ENCODE measurements around the gene MTRR. TPM values are rescaled to one million over a fixed set of nuclear protein-coding genes. Genes with fewer than 3 reads are reported as not detected.

Gene MTRR
- polyA plus RNA-seq, 3 donors, result 18.0 to 25.5 (median 22.1) TPM

DNA sequence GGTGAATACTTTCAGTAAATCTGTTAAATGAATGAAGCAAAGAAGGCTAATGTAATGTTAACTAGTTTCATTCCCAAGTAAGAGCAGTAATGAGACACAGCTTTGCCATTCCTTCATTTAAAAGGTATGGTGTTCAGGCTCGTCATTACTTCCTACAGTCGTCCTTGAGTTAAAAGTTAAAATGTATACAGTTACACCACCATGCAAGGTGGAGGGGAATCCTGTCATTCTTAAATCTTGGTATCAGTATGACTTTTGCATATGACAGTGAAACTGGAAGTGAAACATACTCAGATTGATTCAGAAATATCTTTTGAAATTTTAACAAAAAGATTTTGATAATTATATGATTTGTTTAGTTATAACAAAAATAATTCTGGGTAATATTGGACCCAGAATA, 25.9 kb downstream of the MTRR start:
- DNase-seq, result no peak
- Histone ChIP-seq H3K27me3 (ENCODE audit: control insufficient read depth in 2 of 2, insufficient read depth in 2 of 2, low read length in 2 of 2) (no peaks in the 10 kb centered on the region), H3K4me3 (replicated peaks in 1 of 3; ENCODE audit: low read depth in 2 of 3, low read length in 3 of 3) (no peak overlapping the region), H3K9me3 (replicated peaks in 1 of 2; ENCODE audit: control insufficient read depth in 1 of 2, insufficient read depth in 1 of 2, low read length in 2 of 2) (no peaks in the 10 kb centered on the region), H4K20me1 (ENCODE audit: insufficient read depth, low read length) (no peaks in the 10 kb centered on the region), H3K4me2 (replicated peaks; ENCODE audit: extremely low read depth, low read length, poor library complexity, severe bottlenecking) (no peak overlapping the region), H3K27ac (ENCODE audit: low read depth in 1 of 2, low read length in 2 of 2) (no peak overlapping the region), H3K36me3 (replicated peaks in 1 of 2; ENCODE audit: control insufficient read depth in 1 of 2, insufficient read depth in 2 of 2, low read length in 2 of 2) (peaks cover 89 to 99% of the 10 kb centered on the region in 2 donors), H3K9ac (ENCODE audit: insufficient read depth, low read length, poor library complexity, severe bottlenecking) (no peak overlapping the region), H3K4me1 (ENCODE audit: control insufficient read depth in 1 of 2, insufficient read depth in 2 of 2, low read length in 2 of 2) (no peaks in the 10 kb centered on the region), H3K79me2 (ENCODE audit: insufficient read depth, low read length) (no peaks in the 10 kb centered on the region), H2AFZ (ENCODE audit: insufficient read depth, low read depth, low read length, poor library complexity, severe bottlenecking) (no peak overlapping the region)
- intact Hi-C loops (cut with micrococcal nuclease), result no loop called here
- Mint-ChIP-seq H3K36me3 (peaks cover 85 to 90% of the 10 kb centered on the region in 2 donors), H3K9me3 (peaks cover 0 to 3% (median 0%) of the 10 kb centered on the region in 7 donors), H3K4me1 (no peaks in the 10 kb centered on the region), H3K4me3 (no peak overlapping the region), H3K27me3 (ENCODE audit: low read depth in 3 of 3) (no peaks in the 10 kb centered on the region), H3K27ac (no peak overlapping the region)
- no CpG with 5 or more reads among the region's 2 CpGs for WGBS (ENCODE audit: insufficient coverage)
- TF ChIP-seq, protein P1, sequence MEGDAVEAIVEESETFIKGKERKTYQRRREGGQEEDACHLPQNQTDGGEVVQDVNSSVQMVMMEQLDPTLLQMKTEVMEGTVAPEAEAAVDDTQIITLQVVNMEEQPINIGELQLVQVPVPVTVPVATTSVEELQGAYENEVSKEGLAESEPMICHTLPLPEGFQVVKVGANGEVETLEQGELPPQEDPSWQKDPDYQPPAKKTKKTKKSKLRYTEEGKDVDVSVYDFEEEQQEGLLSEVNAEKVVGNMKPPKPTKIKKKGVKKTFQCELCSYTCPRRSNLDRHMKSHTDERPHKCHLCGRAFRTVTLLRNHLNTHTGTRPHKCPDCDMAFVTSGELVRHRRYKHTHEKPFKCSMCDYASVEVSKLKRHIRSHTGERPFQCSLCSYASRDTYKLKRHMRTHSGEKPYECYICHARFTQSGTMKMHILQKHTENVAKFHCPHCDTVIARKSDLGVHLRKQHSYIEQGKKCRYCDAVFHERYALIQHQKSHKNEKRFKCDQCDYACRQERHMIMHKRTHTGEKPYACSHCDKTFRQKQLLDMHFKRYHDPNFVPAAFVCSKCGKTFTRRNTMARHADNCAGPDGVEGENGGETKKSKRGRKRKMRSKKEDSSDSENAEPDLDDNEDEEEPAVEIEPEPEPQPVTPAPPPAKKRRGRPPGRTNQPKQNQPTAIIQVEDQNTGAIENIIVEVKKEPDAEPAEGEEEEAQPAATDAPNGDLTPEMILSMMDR (IDR thresholded peaks at IDR 0.05), result no peak

DNA sequence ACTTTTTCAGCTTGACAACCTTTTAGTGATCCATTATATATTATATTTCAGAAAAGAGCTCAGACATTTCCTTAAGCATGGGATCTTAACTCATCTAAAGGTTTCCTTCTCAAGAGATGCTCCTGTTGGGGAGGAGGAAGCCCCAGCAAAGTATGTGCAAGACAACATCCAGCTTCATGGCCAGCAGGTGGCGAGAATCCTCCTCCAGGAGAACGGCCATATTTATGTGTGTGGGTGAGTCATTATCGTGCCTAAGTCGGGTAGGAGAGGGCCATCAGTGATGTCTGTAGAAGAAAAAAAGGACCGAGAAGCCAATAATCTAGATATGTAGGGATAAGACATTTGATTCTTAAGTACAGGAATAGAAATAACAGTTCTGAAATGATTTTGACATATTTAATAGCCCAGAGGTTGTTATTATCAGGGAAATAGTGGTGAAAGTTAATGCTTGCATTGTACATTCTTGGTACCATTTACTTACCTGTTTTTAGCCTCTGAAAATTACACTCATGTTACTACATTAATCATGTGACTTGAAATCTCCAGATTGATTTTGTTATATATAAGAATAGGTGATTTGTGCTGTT, 28.2 kb downstream of the MTRR start:
- no peaks in the 10 kb centered on the region for H3K79me2 ChIP-seq (ENCODE audit: insufficient read depth, low read length)
- 94% methylated on average over 5 of the region's 5 CpGs for WGBS (ENCODE audit: insufficient coverage)
- Mint-ChIP-seq H3K27ac (no peak overlapping the region), H3K36me3 (peaks cover 87% of the 10 kb centered on the region in 2 donors), H3K27me3 (ENCODE audit: low read depth in 3 of 3) (peaks cover 0 to under 1% (median 0%) of the 10 kb centered on the region in 3 donors), H3K4me1 (no peaks in the 10 kb centered on the region), H3K4me3 (no peak overlapping the region), H3K9me3 (peaks cover 0 to 1% (median 0%) of the 10 kb centered on the region in 7 donors)
- TF ChIP-seq, protein P1 (IDR thresholded peaks at IDR 0.05), result no peak
- H3K9ac ChIP-seq (ENCODE audit: insufficient read depth, low read length, poor library complexity, severe bottlenecking), result no peak overlapping the region
- H2AFZ ChIP-seq (ENCODE audit: insufficient read depth, low read depth, low read length, poor library complexity, severe bottlenecking), result no peak overlapping the region
- H3K9me3 ChIP-seq (replicated peaks in 1 of 2; ENCODE audit: control insufficient read depth in 1 of 2, insufficient read depth in 1 of 2, low read length in 2 of 2), result no peaks in the 10 kb centered on the region
- DNase-seq, result no peak
- H3K27ac ChIP-seq (ENCODE audit: low read depth in 1 of 2, low read length in 2 of 2), result no peak overlapping the region
- H3K4me3 ChIP-seq (replicated peaks in 1 of 3; ENCODE audit: low read depth in 2 of 3, low read length in 3 of 3), result no peak overlapping the region
- H3K4me1 ChIP-seq (ENCODE audit: control insufficient read depth in 1 of 2, insufficient read depth in 2 of 2, low read length in 2 of 2), result no peaks in the 10 kb centered on the region
- H3K4me2 ChIP-seq (replicated peaks; ENCODE audit: extremely low read depth, low read length, poor library complexity, severe bottlenecking), result no peak overlapping the region
- H3K27me3 ChIP-seq (ENCODE audit: control insufficient read depth in 2 of 2, insufficient read depth in 2 of 2, low read length in 2 of 2), result no peaks in the 10 kb centered on the region
- peaks cover 98 to 100% of the 10 kb centered on the region in 2 donors for H3K36me3 ChIP-seq (replicated peaks in 1 of 2; ENCODE audit: control insufficient read depth in 1 of 2, insufficient read depth in 2 of 2, low read length in 2 of 2)
- intact Hi-C loops (cut with micrococcal nuclease), result no loop called here
- H4K20me1 ChIP-seq (ENCODE audit: insufficient read depth, low read length), result no peaks in the 10 kb centered on the region
